Activated T-cell treated with anti-CD3 and anti-CD28 coated beads for 48 hours (primary cell): Measurements from ENCODE around the gene TOGARAM2.

ENCODE experiments used
- DNase-seq: peaks from one replicate; pipeline ENCODE4 v3.0.0-alpha.2; 2020; ENCODE audit warnings: low read depth

Gene TOGARAM2

GRCh38 chr2:28981016-28981441 is at the start of gene TOGARAM2:
TSS of gene TOGARAM2 (plus strand) at chr2:28981298. CDS start at chr2:28994835, 13,537 bp downstream.
- no peak for DNase-seq

DNA sequence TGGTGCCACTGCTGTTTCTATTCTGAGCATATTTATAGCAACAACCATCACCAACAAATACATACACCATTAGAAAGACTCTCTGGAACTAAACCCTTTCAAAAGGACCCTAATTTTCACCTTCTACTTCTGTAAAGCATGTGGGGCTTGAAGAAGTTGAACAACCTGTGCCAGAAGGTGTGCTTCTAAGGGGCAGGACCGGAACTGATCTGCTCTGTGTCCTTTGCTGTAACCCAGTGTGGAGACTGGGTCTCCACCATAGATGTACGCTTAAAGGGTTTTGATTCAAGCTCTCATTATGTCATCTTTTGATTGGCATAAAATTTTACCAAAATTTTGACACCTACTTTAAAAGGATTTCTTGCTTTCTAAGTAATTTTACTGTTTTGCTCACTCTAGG is 46.3 kb upstream of the TOGARAM2 start:
- no peak for DNase-seq

GRCh38 chr2:28941008-28941407 is 40.1 kb upstream of the TOGARAM2 start:
- no peak for DNase-seq

- DNase-seq, result no peak
These were observed 36.4 kb upstream of the TOGARAM2 start for GRCh38 chr2:28944535-28945248.

GRCh38 chr2:28948160-28948559 is 32.9 kb upstream of the TOGARAM2 start:
- no peak for DNase-seq

GRCh38 chr2:28949190-28949589 is 31.9 kb upstream of the TOGARAM2 start:
- DNase-seq, result no peak

DNA sequence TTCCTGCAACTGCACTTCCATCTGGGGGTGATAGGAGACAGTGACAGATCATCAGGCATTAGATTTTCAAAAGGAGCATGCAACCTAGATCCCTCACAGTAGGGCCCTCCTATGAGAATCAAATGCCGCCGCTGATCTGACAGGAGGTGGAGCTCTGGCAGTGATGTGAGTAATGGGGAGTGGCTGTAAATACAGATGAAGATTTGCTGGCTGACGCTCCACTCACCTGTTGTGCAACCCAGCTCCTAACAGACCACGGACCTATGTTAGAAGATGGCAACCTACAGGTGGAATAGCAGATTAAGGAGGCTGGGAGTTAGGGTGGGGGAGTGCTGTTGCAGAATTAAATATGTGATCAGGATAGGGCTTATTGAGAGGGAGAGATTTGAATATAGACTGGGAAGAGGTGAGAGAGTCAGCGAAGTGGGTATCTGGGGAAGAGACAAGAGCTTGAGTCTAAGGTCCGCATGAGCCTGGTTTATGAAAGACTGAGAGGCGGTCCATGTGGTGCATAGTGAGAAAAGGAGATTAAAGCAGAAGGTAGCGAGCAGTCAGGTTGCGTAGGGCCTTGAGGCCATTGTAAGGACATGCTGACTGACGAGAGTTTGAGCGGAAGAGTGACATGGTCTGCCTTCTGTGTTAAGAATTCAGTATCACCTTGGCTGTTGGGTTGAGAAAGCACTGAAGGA is 31.3 kb upstream of the TOGARAM2 start:
- DNase-seq, result no peak

- no peak for DNase-seq
These were observed 30.0 kb upstream of the TOGARAM2 start for GRCh38 chr2:28950941-28951630.

DNA sequence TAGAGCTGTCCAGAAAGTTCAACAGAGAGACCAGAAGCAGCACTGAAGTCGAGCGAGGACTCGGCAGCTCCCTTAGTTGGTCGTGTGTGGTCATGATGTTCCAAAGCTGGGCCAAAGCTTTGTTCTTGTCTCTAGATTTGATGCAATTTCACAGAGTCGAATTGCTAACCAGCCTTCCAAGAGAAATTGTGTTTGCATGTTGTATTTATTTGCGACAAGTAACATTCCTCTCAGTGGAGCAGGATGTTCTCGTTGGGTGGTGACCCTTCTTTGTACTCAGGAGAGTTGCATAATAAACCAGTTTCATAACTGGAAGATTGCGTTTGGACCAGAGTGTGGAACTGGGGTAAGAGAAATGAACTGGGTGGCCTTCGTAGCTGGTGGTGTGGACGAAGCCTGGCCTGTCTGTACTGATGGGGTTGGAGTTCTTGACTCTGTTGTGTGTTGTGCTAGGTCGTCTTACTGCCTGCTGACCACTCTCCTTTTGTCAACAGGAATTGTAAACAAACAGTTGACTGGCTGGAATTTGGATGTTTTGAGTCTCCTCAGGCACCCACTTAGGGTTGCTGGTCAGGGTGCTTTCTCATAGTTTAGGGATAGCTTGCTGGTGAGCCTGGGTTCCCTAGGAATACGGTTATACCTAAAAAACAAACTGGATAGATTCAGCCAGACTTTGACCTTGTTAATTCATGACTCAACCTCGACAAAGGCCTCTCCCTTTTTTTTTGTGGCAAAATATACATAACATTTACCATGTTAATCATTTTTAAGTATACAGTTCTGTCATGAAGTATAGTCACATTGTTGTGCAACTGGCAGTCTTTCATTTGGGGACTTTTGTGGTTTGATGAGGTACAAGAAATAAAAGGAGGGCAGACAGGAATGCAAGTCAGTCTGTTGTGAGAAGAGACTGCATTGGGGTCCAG is 28.9 kb upstream of the TOGARAM2 start:
- no peak for DNase-seq

- DNase-seq, result no peak
These were observed 28.3 kb upstream of the TOGARAM2 start for GRCh38 chr2:28952836-28953211.

- DNase-seq, result no peak
These were observed 25.6 kb upstream of the TOGARAM2 start for GRCh38 chr2:28955467-28955866.

DNA sequence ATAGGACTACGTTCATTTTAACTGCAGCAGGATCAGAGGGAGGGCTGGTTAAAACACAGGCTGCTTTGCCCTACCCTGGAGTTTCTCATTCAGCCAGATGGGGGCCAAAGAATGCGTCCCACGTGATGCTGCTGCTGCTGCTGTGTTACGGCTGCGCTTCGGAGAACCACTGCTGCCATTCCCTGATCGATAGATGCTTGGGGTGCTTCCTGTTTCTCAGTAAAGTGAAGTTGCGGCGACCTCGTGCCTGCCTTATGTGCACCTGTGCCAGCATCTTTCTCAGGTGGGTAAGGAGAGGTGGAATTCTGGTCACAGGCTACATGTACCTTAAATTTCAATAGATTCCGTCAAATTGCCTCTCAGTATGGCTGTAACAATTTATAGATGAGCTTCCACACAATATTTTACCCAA is 24.7 kb upstream of the TOGARAM2 start:
- DNase-seq, result no peak

DNA sequence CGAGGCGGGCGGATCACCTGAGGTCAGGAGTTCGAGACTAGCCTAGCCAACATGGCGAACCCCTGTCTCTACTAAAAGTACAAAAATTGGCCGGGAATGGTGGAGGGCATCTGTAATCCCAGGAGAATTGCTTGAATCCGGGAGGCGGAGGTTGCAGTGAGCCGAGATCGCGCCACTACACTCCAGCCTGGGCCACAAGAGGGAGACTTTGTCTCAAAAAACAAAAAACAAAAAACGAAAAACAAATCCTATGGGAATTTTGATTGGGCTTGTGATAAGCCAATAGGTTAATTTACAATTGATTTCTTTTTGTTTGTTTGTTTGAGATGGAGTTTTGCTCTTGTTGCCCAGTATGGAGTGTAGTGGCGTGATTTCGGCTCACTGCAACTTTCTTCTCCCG is 24.2 kb upstream of the TOGARAM2 start:
- no peak for DNase-seq

GRCh38 chr2:28958689-28959088 is 22.4 kb upstream of the TOGARAM2 start:
- DNase-seq, result no peak

DNA sequence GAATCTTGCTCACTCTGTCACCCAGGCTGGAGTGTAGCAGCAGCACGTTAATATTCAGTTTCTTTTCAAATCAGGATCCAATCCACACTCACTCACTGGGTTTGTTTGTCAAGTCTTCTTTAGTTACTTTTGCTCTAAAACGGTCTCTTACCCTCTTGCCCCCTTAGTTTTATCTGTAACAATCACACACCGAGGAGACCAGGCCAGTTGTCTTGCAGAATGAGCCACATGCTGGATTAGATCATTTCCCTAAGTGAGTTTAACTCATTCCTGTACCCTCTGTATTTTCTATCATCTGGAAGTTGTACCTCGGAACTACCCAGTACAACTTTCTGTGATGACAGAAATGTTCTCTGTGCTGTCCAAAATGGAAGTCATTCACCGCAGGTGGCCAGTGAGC is 20.7 kb upstream of the TOGARAM2 start:
- no peak for DNase-seq

DNA sequence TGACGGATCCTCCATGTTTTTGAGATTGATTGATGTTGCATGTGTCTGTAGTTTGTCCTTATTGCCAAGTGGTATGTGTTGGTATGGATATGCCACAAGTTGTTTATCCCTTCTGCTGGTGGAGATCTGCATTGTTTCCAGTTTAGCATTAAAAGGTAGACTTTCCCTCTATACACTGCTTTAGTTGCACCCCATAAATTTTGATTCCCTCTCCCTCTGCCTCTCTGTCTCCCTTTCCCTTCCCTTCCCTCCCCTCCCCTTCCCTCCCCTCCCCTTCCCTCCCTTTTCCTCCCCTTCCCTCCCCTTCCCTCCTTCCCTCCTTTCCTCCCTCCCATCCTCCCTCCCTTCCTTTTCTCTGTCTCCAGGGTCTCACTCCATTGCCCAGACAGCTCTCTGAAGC is 18.6 kb upstream of the TOGARAM2 start:
- DNase-seq, result no peak

DNA sequence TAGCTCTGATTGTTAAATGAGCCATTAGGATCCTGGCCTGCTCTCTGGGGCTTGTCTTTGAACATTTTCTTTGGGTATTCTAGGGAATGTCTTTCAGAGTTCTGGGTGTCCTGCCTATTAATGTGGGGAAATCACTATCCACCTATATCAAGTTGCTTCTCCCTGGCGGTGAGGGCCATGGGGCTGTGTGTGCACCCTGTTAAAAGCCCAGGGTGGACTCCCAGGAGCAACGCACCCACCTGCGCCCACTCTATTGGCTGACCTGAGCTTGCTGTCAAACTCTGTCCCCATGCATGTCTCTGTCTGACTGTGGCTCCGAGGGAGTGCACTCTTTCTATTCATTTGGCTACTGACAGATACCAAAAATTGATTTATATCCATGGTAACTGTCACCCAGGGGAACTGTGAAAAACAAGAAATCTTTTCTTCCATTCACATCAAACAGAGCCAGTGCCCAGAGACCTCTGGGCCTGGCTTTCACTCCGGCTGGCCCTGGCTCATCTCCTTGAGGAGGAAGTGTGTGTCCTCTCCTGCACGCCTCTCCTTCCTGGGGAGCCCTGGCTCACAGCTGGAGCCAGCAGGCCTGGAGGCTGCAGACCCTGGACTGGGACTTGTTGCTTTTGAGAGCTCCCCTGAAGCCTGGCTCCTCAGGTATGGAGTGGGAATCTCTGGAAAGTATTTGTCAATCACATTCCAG is 10.5 kb upstream of the TOGARAM2 start:
- no peak for DNase-seq

- no peak for DNase-seq
These were observed 8.2 kb upstream of the TOGARAM2 start for GRCh38 chr2:28972778-28973335.

- DNase-seq, result no peak
These were observed 6.8 kb upstream of the TOGARAM2 start for GRCh38 chr2:28974252-28974651.

GRCh38 chr2:28975671-28976070 is 5.4 kb upstream of the TOGARAM2 start:
- no peak for DNase-seq

GRCh38 chr2:28976584-28976983 is 4.5 kb upstream of the TOGARAM2 start:
- no peak for DNase-seq
